D721Med (cell line): ENCODE data around the gene ABCB11.

Experiments
- DNase-seq: peaks from one replicate; pipeline ENCODE4 v3.0.0; 2011; ENCODE audit warnings: low spot score; ENCODE audit not compliant: insufficient read length
- FAIRE-seq: peaks from 2 replicates; lab custom pipeline; 2011; peaks lifted over from hg19 to GRCh38; lab: Jason Lieb, UNC
- CTCF ChIP-seq: IDR thresholded peaks from 2 replicates; pipeline ENCODE4 v1.5.1; 2012; ENCODE audit warnings: mild to moderate bottlenecking, control low read depth; ENCODE audit not compliant: insufficient read depth; ENCODE audit errors: missing control alignments

The ABCB11 gene

DNA sequence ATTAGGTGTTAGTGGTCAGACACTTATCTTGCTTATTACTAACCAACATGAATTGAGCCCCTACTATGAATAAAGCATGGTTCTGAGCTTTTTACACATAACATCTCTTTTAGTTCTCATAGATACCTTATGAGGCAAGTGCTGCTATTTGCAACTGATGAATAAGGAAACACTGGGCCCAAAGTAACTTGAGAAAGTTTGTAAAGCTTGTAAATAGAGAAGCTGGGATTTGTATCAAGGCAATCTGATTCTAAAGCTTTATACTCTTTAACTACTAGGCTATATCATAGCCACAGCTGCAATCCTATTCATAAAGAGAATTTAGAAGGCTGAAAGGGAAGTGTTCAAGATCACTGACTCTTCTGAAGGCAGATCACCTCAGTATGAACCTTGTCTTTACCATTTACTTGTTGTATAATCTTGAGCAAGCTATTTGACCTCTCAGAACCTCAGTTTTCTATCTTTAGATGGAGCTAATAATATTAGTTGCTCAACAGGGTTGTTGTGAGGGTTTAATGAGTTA is 60.4 kb downstream of the ABCB11 start:
- DNase-seq (no peak), FAIRE-seq (no peak)
- TF ChIP-seq CTCF = no peak

GRCh38 chr2:168969865-168970264 is 61.3 kb downstream of the ABCB11 start:
- DNase-seq (no peak), FAIRE-seq (no peak)
- TF ChIP-seq CTCF = no peak

DNA sequence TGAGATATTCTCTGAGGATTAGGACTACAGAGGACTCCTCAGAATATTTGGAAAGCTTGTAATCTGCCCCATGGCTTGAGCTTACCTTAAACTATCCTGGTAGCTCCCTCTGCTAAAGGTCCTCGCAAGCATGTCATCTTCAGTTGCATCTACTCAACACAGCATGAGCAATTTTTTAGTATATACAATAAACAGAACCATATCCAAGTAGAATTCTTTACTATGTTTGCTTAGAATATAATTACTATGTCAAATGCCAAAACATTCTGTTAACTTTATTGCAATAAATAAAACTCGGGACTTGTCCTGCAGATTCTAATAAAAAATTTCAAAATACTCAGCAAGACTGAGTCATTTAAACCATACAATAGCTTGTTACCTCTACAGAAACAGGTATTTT is 62.8 kb downstream of the ABCB11 start:
- no peak for FAIRE-seq
- TF ChIP-seq CTCF = no peak

DNA sequence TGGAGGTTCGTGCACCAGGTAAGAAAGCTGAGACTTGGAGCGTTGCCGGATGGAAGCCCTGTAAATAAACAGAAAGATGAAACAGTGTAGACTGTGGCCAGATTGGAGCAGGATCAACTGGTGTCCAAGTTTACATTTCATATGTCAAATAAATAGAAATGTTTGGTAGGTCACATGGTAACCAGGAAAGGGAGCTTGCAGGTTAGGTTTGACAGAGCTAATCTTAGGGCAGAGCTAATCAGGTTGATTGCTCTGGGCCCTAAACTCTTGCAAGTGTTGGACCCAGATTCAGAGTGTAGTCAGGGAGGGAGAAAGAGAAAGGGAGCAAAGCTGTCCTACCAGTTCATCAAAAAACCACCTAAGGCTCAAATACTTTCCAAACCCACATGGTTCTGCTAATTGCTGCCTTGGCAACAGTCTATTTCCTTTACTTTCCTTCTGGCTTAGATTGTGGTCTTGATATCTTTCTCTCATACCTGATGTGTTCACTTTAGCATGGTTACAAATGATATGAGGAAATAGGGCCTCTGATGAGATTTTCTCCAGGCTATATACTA is 66.8 kb downstream of the ABCB11 start:
- TF ChIP-seq CTCF = no peak
- FAIRE-seq (no peak), DNase-seq (no peak)

More for the DNA sequence above, 62.8 kb downstream of the ABCB11 start:
- DNase-seq = no peak

DNA sequence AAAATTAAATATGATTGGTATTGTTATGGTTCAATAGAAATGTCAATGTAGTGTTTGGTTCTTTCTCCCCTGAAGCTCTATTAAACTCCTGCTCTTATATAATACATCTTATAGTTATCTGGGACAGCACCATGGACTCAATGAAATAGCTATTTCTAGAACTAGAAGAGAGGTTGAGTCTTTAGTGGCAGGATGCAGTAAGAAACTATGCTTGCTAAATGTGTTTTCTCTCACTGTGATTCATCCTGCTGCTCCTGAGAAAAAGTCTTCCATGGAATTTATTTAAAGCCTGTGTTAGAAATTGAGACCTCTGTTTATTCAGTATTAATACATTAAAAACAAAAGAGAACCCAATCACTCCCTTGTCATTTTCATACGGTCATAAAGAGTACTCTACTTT is 68.5 kb downstream of the ABCB11 start:
- TF ChIP-seq CTCF = no peak
- FAIRE-seq = no peak
- no peak for DNase-seq

DNA sequence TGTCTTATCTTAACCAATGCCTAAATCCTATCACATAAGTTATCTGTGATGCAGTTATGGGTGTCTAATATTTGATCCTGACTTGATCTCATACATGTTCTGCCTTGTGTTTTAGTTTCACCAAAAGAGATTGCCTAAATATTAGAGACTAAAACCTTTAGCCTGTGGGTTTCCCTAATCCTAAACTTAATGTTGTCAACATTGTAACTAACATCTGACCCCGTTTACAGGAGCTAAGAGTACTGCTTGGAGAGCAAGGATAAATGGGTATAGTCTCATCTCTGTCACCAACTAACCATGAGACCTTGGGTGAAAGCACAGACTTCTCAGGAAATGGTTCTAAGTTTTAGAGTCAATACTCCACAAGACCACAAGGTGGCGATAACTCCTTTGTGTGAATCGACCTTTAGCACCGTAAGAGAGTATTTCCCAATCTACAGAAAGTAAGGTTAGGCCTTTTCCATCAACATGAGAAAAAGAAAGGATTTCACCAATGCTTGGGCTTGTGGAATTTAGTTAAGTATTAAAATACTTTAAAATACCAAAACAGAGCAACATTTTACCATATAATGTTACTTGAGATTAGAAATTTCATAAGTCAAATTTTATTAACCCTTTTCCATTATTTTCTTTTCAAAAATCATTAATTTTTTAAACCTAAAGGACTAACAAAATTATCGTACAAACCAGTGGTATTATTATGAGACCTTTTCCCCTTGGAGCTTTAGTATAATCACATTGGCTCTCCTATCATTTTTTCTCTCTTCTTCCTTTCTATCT is 69.5 kb downstream of the ABCB11 start:
- peak; percentile 79 for TF ChIP-seq CTCF
- FAIRE-seq = peak; percentile 86
- DNase-seq = no peak

DNA sequence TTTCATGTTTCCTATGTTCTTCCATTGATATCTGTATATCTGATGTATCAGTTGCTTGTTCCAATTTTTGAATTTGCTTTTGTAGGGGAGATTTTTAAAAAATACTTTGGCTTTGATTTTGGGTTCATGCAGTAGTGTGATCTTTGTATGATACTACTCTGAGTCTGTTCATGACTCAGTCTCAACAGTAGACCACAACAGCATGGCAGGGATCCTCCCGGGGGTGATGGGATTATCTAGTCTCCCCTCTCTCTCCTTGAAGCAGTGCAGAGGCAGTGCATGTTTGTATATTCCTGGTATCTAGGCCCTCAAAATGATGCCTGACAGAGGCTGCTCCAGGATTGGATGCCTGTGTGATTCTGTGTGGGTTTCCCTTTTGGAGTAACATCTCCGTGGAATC is 74.7 kb downstream of the ABCB11 start:
- DNase-seq (no peak), FAIRE-seq (no peak)
- TF ChIP-seq CTCF = no peak
